Measurements from ENCODE around the gene ARHGAP4. TPM values are rescaled to one million over a fixed set of nuclear protein-coding genes. Genes with fewer than 3 reads are reported as not detected.

ARHGAP4 gene
- total RNA-seq, 1 experiment from 2014 or later = 47.0 TPM

DNA sequence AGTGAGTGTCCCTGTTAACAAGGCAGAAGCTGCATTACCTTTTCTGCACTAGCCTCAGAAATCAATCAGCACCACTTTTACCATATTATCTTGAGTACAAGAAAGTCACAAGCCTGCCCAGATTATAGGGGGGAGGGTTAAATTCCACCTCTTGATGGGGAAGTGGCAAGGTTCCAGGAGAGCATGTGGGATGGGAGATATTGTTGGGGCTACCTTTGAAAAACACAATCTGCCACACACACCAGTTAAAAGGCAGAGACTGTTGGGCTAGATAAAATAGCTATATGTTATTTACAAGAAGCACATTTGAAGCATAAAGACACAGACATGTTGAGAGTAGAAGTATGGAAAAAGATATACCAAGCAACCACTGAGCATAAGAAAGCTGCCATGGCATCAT lies 28.2 kb downstream of the ARHGAP4 start:
- Histone ChIP-seq H3K9me2 (ENCODE audit: insufficient read depth) (no peaks in the 10 kb centered on the region), H3K27me3 (ENCODE audit: insufficient read depth, low read depth) (no peaks in the 10 kb centered on the region), H3K4me1 (replicated peaks; ENCODE audit: insufficient read depth) (peaks cover 24% of the 10 kb centered on the region), H3K36me3 (ENCODE audit: low read depth) (no peaks in the 10 kb centered on the region), H3F3A (ENCODE audit: insufficient read depth, low read depth) (peaks cover 5% of the 10 kb centered on the region), H4K20me1 (ENCODE audit: insufficient read depth) (no peaks in the 10 kb centered on the region), H3K79me2 (ENCODE audit: low read depth) (no peaks in the 10 kb centered on the region), H3K9me3 (ENCODE audit: insufficient read depth, low read depth) (no peaks in the 10 kb centered on the region), H3K4me2 (no peak overlapping the region), H2AFZ (no peak overlapping the region), H3K27ac (no peak overlapping the region), H3K4me3 (no peak overlapping the region)
- no TSS peak for BruUV-seq (replicated peaks)
- DNase-seq = no peak
- CTCF ChIA-PET = no interaction called here
- POLR2A ChIA-PET (ENCODE audit: unreplicated experiment) = no interaction called here
- intact Hi-C loops (cut with micrococcal nuclease; ENCODE audit: unreplicated experiment) = no loop called here
- TF ChIP-seq EZH2 (IDR thresholded peaks at IDR 0.05; ENCODE audit: low read depth) = no peak
- TF ChIP-seq, protein P1, sequence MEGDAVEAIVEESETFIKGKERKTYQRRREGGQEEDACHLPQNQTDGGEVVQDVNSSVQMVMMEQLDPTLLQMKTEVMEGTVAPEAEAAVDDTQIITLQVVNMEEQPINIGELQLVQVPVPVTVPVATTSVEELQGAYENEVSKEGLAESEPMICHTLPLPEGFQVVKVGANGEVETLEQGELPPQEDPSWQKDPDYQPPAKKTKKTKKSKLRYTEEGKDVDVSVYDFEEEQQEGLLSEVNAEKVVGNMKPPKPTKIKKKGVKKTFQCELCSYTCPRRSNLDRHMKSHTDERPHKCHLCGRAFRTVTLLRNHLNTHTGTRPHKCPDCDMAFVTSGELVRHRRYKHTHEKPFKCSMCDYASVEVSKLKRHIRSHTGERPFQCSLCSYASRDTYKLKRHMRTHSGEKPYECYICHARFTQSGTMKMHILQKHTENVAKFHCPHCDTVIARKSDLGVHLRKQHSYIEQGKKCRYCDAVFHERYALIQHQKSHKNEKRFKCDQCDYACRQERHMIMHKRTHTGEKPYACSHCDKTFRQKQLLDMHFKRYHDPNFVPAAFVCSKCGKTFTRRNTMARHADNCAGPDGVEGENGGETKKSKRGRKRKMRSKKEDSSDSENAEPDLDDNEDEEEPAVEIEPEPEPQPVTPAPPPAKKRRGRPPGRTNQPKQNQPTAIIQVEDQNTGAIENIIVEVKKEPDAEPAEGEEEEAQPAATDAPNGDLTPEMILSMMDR (conservative IDR thresholded peaks at IDR 0.05) = no peak

DNA sequence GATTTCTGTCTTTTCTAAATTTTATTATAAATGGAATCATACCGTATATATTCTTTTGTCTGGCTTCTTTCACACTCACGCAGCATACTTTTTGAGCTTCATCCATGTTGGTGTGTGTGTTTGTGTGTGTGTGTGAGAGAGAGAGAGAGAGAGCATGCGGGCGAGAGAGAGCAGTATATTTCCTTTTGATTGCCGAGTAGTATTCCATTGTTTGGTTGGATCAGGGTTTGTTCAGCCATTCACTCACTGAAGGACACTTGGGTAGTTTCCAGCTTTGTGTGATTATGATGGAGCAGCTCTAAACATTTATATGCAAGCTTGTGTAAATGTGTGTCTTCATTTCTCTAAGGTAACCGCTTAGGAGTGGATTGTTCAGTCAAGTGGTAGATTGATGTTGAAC lies 36.9 kb downstream of the ARHGAP4 start:
- ChIA-PET POLR2A (ENCODE audit: unreplicated experiment) (no interaction called here), CTCF (no interaction called here)
- TF ChIP-seq, protein P1 (conservative IDR thresholded peaks at IDR 0.05) = no peak
- no peak for TF ChIP-seq EZH2 (IDR thresholded peaks at IDR 0.05; ENCODE audit: low read depth)

GRCh38 chrX:153888344-153888743 lies 37.7 kb downstream of the ARHGAP4 start:
- Histone ChIP-seq H3K4me2 (no peak overlapping the region), H3F3A (ENCODE audit: insufficient read depth, low read depth) (no peaks in the 10 kb centered on the region), H2AFZ (no peak overlapping the region), H3K79me2 (ENCODE audit: low read depth) (no peaks in the 10 kb centered on the region), H3K36me3 (ENCODE audit: low read depth) (no peaks in the 10 kb centered on the region), H3K9me3 (ENCODE audit: insufficient read depth, low read depth) (no peaks in the 10 kb centered on the region), H3K27ac (no peak overlapping the region), H3K4me3 (no peak overlapping the region), H3K9me2 (ENCODE audit: insufficient read depth) (no peaks in the 10 kb centered on the region), H3K4me1 (replicated peaks; ENCODE audit: insufficient read depth) (0 out of 2 replicates have a peak, but pooled peaks cover 12% of the 10 kb centered on the region), H4K20me1 (ENCODE audit: insufficient read depth) (no peaks in the 10 kb centered on the region; the same call in 1 of the 2 replicates), H3K27me3 (ENCODE audit: insufficient read depth, low read depth) (peaks cover 11% of the 10 kb centered on the region)
- intact Hi-C loops (cut with micrococcal nuclease; ENCODE audit: unreplicated experiment) = loop anchor here (10.0 kb wide), 2 partner anchors 94 to 184 kb away; partner anchors contain the start of genes IDH3G and SSR4
- ChIA-PET CTCF (no interaction called here), POLR2A (ENCODE audit: unreplicated experiment) (no interaction called here)
- TF ChIP-seq, protein P1 (conservative IDR thresholded peaks at IDR 0.05) = no peak
- no peak for TF ChIP-seq EZH2 (IDR thresholded peaks at IDR 0.05; ENCODE audit: low read depth)
- no TSS peak for BruUV-seq (replicated peaks)
- no peak for DNase-seq

More for the DNA sequence above, 36.9 kb downstream of the ARHGAP4 start:
- Histone ChIP-seq H3K4me3 (no peak overlapping the region), H3K36me3 (ENCODE audit: low read depth) (no peaks in the 10 kb centered on the region), H3K9me2 (ENCODE audit: insufficient read depth) (no peaks in the 10 kb centered on the region), H3F3A (ENCODE audit: insufficient read depth, low read depth) (no peaks in the 10 kb centered on the region), H3K79me2 (ENCODE audit: low read depth) (no peaks in the 10 kb centered on the region), H3K4me2 (no peak overlapping the region), H3K27me3 (ENCODE audit: insufficient read depth, low read depth) (peaks cover 11% of the 10 kb centered on the region), H3K4me1 (replicated peaks; ENCODE audit: insufficient read depth) (0 out of 2 replicates have a peak, but pooled peaks cover 12% of the 10 kb centered on the region), H2AFZ (no peak overlapping the region), H3K9me3 (ENCODE audit: insufficient read depth, low read depth) (no peaks in the 10 kb centered on the region), H3K27ac (no peak overlapping the region), H4K20me1 (ENCODE audit: insufficient read depth) (no peaks in the 10 kb centered on the region; the same call in 1 of the 2 replicates)
- no peak for DNase-seq
- intact Hi-C loops (cut with micrococcal nuclease; ENCODE audit: unreplicated experiment) = loop anchor here (10.0 kb wide), 2 partner anchors 94 to 184 kb away; partner anchors contain the start of genes IDH3G and SSR4
- BruUV-seq (replicated peaks) = no TSS peak
